HL-60/S4 treated with retinoic acid at 250 ng/mL for 4 days and 3 days (cell line): Measurements from ENCODE around the gene OPHN1.

Experiments used
- in situ Hi-C: fragments of 300-500 bp; cut with MboI; formaldehyde crosslinking; loops from 2 replicates; pipeline ENCODE4 v1.7.0; 2022; ENCODE audit warnings: low sequenced_read_pairs

OPHN1 gene, protein sequence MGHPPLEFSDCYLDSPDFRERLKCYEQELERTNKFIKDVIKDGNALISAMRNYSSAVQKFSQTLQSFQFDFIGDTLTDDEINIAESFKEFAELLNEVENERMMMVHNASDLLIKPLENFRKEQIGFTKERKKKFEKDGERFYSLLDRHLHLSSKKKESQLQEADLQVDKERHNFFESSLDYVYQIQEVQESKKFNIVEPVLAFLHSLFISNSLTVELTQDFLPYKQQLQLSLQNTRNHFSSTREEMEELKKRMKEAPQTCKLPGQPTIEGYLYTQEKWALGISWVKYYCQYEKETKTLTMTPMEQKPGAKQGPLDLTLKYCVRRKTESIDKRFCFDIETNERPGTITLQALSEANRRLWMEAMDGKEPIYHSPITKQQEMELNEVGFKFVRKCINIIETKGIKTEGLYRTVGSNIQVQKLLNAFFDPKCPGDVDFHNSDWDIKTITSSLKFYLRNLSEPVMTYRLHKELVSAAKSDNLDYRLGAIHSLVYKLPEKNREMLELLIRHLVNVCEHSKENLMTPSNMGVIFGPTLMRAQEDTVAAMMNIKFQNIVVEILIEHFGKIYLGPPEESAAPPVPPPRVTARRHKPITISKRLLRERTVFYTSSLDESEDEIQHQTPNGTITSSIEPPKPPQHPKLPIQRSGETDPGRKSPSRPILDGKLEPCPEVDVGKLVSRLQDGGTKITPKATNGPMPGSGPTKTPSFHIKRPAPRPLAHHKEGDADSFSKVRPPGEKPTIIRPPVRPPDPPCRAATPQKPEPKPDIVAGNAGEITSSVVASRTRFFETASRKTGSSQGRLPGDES

DNA sequence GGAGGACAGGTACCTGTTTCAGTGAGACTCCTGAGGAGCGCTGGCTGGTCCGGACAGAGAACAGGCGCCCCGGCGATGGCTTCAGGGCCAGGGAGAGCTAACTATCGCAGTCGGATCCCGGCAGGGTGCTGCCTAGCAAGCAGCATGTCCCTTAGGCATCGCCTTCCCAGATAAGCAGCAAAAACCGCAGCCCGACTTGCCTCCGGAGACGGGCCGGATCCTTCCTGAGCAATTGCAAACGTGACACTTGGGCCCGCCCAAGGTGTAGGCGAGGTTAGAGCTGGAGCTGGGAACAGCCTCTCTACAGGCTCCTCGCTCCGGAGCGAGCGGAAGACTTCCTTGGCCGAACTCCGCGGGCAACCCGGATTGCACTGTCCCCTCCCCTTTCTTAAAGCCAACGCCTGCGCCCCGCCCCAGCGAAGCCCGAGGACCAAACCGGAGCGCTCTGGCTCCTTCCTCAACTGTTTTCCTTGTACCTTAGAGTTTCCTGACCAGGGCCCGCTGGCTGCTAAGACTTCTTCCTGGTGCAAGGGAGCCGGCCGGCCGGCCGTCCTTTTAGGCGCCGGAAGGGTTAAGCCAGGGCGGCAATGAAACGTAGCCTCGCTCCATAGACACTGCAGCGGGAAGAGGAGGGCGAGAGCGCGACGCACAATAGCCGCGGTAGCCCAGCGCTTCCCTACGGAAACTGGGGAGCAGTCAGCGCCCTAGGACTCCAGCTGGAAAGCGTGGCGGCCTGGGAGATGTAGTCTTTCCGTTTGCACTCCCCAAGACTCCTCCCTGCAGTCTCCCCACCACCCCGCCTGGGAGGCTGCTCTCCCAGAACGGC, at the start of gene OPHN1:
Gene OPHN1, minus strand, starts transcription at position 341 of the 826 bp plus-strand sequence. CDS start 475 bp downstream, outside the sequence.
- in situ Hi-C loops = loop anchor here (25.0 kb wide), 1 partner anchor 96 kb away; no protein-coding TSS in a partner anchor

DNA sequence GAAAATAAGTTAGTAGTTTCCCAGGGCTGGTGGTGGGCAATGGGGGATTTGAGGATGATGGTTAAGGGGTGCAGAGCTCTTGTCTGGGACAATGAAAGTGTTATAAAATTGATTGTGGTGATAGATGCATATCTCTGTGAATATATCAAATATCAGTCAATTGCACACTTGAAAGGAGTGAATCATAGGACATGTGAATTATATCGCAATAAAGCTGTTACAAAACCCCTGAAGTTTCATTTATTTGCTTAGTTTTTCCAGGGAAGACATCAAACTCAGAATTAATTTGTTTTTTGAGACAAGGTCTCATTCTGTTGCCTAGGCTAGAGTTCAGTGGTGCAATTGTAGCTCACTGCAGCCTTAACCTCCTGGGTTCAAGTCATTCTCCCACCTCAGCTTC, 47.7 kb upstream of the OPHN1 start:
- in situ Hi-C loops = no loop called here

GRCh38 chrX:68464796-68465195, 31.5 kb upstream of the OPHN1 start:
- in situ Hi-C loops = no loop called here

DNA sequence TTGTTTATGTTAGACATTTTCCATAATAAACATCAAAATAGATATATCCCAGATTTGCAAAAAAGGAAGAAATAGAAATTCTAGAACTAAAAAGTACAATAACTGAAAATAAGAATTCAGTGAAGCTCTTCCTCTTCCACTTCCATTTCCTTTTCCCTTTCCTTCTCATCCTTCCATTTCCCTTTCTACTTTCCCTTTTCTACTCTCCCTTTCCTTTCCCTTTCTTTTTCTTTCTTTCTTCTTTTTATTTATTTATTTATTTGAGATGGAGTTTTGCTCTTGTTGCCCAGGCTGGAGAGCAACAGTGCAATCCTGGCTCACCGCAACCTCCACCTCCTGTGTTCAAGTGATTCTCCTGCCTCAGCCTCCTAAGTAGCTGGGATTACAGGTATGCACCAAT, 30.6 kb upstream of the OPHN1 start:
- in situ Hi-C loops = no loop called here

DNA sequence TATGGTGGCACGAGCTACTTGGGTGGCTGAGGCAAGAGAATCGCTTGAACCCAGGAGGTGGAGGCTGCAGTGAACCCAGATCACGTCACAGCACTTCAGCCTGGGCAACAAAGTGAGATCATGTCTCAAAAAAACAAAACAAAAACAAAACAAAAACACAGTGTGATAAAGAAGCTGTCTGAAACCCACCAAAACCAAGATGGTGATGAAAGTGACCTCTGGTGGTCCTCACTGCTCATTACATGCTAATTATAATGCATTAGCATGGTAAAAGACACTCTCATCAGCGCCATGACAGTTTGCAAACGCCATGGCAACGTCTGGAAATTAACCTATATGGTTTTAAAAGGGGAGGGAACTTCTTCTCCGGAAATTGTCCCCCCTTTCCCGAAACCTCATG, 29.4 kb upstream of the OPHN1 start:
- in situ Hi-C loops = no loop called here

GRCh38 chrX:68462197-68462596, 28.9 kb upstream of the OPHN1 start:
- in situ Hi-C loops = no loop called here

DNA sequence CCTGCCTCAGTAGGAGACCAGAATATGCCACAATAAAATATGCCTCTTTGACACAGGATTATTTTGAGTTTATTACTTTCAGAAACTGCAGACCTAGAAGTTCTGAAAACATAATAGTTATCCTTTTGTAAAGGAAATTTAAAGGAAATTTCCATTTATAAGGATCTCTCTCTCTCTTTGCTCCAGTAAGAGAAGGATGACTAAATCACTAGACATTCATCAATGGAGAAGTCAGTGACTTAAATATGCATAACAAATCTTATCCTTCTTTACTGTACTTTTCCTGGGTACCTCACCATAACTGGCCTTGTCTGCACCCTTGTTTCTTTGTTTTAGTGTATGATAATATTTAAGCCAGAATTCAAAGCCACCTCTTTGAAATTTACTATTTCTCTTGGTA, 28.3 kb upstream of the OPHN1 start:
- in situ Hi-C loops = no loop called here

DNA sequence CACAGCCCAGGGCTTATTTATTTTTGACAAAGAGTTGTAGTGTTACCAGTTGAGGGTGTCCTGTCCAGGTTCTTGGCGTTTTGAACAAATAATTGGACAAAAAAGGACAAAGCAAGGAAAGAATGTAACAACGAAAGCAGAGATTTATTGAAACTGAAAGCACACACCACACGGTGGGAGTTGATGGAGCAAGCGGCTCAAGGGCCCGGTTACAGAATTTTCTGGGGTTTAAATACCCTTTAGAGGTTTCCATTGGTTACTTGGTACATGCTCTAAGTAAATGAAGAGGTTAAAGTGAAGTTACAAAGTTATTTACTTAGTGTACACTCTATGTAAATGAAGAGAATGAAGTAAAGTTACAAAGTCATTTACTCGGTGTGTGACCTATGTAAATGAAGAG, 27.8 kb upstream of the OPHN1 start:
- in situ Hi-C loops = no loop called here

DNA sequence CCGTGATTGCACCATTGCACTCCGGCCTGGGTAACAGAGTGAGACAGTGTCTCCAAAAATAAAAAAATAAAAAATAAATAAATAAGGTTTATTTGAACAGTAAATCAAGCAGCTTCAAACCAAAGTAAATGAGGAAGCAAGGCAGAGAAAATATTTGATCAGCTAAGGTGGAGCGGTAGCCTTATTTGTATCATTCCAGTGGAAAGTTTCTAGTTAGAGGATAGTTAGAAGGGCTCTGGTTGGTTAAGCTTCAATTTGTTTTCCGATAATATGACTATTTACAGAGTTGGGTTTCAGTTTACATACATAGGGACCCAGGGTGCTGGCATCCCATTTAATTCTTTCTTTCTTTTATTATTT, 21.8 kb upstream of the OPHN1 start:
- in situ Hi-C loops = no loop called here

DNA sequence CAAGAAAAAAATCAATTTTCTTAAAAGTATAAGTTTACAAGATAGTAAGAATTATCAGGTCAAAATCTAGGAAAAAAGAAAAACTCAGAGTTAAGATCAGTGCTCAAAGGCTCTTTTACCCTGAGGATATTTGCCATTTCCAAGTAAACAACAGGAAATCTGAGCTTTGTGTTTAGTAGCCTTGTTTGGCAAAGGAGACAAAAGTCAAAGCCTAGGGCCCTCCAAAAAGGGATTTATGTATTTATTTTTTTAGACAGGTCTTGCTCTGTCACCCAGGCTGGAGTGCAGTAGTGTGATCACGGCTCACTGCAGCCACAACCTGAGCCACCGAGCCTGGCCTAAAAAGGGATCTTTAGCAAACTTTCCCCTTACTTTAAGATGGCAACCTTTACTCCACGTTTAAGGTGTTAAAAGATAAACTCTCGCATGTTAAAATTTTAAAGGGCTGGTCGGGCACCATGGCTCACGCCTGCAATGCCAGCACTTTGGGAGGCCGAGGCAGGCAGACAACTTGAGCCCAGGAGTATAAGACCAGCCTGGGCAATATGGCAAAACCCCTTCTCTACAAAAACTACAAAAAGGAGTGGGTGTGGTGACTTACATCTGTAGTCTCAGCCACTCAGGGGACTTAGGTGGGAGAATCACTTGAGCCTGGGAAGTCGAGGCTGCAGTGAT, 21.3 kb upstream of the OPHN1 start:
- in situ Hi-C loops = no loop called here

DNA sequence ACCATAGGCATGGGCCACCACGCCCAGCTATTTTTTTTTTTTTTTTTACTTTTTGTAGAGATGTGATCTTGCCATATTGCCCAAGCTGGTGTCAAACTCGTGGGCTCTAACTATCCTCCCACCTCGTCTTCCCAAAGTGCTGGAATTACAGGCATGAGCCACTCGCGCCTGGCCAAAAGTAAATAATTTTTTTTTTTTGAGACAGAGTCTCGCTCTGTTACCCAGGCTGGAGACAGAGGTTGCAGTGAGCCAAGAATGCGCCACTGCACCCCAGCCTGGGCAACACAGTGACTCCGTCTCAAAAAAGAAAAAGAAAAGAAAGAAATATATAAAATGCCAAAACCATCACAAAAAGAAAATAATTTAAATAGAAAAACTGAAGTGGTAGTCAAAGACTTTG, 18.4 kb upstream of the OPHN1 start:
- in situ Hi-C loops = no loop called here

GRCh38 chrX:68443155-68443868, 10.0 kb upstream of the OPHN1 start:
- in situ Hi-C loops = loop anchor here (25.0 kb wide), 1 partner anchor 106 kb away; no protein-coding TSS in a partner anchor

DNA sequence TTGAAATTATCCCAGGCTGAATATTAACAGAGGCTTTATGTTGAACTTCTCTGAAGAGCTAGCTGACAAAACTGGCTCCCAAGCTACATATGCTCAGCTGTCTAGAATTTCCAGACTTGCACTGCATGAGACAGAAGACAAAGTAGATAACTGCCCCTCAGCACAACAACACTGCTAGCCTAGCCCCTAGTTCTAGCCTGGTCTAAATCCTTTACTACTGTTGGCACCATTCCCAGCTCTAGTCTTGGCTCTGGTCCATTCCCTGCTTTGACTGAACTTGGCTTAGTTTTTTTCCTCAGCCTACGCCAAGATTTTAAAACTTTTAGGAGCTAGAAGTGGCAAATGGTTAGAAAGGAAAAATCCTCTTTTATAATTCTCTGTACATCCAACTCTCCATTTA, 7.6 kb upstream of the OPHN1 start:
- in situ Hi-C loops = loop anchor here (25.0 kb wide), 1 partner anchor 104 kb away; no protein-coding TSS in a partner anchor

GRCh38 chrX:68440442-68440841, 7.1 kb upstream of the OPHN1 start:
- in situ Hi-C loops = loop anchor here (25.0 kb wide), 1 partner anchor 103 kb away; no protein-coding TSS in a partner anchor

- in situ Hi-C loops = loop anchor here (25.0 kb wide), 1 partner anchor 102 kb away; no protein-coding TSS in a partner anchor
Measured at GRCh38 chrX:68439341-68439740, 6.0 kb upstream of the OPHN1 start.

DNA sequence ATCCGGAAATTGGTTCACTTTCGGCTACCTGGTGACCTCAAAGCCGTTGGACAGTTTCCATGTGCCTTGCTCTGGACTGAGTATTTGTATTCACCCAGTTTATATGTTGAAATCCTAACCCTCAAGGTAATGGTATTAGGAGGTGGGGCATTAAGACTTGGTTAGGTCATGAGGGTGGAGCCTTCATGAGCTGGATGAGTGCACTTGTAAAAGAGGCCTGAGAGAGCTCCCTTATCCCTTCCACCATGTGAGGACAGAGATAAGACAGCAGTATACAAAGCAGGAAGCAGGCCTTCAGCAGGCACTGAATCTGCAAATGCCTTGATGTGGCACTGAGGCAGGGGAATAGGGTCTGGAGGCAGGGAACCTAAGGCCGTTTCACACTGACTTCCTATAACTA, 5.3 kb upstream of the OPHN1 start:
- in situ Hi-C loops = loop anchor here (25.0 kb wide), 1 partner anchor 101 kb away; no protein-coding TSS in a partner anchor

DNA sequence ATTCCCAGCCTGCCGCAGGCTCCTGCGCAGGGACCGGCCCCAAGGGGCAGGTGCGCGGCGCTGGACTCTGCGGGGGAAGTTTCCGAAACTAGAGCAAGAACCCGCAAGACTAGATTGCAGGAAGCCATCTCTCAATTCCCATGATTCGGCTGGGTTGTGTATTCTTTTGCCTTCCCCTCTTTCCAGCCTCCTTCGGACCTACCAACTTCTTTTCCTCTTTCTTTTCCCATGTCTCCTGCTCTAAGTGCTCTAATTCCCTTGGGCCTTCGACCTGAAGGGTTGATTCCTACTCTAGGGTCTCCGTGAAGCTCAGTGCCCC, 645 bp upstream of the OPHN1 start:
- in situ Hi-C loops = loop anchor here (25.0 kb wide), 1 partner anchor 97 kb away; no protein-coding TSS in a partner anchor

DNA sequence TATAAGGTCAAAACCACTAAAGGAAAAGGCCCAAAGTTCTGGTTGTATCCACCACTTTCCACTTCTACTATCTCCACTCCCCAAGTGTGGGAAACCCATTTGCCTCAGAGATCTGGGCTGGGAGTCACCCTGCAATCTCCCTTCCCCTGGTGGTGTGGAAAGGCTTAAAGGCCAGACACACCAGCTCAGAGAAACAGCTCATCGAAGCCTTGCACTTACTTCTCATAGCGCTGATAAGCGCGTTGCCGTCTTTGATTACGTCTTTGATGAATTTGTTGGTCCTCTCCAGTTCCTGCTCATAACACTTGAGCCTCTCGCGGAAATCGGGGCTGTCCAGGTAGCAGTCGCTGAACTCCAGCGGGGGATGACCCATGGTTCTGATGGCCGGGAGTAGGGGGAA, 647 bp downstream of the OPHN1 start:
- in situ Hi-C loops = loop anchor here (25.0 kb wide), 1 partner anchor 95 kb away; no protein-coding TSS in a partner anchor

GRCh38 chrX:68431836-68432235, 1.5 kb downstream of the OPHN1 start:
- in situ Hi-C loops = loop anchor here (25.0 kb wide), 1 partner anchor 95 kb away; no protein-coding TSS in a partner anchor

DNA sequence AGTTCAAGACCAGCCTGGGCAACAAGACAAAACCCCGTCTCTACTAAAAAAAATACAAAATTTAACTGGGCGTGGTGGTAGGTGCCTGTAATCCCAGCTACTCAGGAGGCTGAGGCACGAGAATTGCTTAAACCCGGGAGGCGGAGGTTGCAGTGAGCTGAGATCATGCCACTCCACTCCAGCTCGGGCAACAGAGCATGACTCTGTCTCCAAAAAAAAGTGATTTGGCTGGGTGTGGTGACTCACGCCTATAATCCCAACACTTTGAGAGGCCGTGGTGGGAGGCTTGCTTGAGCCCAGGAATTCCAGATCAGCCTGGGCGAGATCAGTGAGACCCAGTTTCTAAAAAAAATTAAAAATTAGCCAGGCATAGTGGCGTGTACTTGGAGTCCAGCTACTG, 4.1 kb downstream of the OPHN1 start:
- in situ Hi-C loops = loop anchor here (25.0 kb wide), 1 partner anchor 92 kb away; no protein-coding TSS in a partner anchor
